Stimulated activated CD8-positive, alpha-beta memory T cell treated with anti-CD3 and anti-CD28 coated beads, Interleukin-15, amount 100 ng/mL, for 48 hours (primary cell): ENCODE measurements around the gene SYNRG.

ENCODE experiments used
- DNase-seq, 2 donors: peaks; one replicate each; pipeline ENCODE4 v3.0.0-alpha.2; 2020; ENCODE audit warnings: low read depth in 2 of 2

SYNRG gene

DNA sequence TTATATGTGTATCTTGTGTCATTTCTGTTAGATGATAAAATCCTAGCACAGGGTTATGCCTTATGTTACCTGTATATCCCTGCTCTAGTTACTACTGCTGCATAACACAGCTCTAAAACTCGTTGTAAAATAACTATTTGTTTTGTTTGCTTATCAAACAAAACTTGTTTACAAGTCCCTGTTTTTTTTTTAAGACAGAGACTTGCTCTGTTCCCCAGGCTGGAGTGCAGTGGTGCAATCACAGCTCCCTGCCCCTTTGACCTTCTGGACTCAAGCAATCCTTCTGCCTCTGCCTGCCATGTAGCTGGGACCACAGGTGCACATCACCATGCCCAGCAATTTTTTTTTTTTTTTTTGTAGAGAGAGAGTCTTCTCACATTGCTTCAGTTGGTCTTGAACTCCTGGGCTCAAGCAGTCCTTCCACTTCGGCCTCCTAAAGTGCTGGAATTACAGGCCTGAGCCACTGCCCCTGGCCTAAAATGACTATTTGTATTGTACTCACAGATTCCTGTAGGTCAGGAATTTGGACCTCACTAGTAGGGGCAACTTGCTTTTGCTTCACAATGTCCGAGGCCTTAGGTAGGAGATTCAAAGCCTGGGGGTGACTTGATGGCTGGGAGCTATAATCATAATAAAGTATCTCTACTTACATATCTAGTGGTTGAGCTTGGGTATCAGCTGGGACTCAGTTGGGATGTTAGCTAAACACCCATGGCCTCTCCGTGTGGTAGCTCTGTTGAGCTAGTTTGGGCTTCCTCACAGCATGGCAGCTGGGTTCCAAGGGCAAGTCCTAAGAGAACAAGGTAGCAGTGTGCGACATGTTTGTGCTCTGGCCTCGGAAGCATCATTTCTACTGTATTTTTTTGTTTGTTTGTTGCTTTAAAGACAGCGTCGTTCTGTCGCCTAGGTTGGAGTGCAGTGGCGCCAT lies 106.9 kb downstream of the SYNRG start:
- DNase-seq, result no peak

DNA sequence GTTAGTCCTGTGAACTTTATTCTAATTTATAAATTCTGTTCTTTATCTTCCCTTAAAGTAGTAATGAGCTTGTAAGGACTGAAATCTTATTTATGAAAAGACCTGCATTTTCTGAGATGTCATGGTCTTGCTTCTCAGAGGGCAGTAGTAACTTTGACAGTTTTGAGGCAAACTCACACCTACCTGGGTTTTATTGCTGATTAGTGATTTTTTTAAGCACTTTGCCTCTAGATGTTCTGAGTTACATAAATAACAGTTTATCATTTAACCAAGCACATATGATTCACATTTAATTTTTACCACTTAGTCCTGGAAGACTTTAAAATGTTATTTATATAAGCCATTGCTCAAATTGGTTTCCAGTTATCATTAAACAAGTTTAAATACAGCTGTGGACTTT lies 108.8 kb downstream of the SYNRG start:
- DNase-seq, result no peak

DNA sequence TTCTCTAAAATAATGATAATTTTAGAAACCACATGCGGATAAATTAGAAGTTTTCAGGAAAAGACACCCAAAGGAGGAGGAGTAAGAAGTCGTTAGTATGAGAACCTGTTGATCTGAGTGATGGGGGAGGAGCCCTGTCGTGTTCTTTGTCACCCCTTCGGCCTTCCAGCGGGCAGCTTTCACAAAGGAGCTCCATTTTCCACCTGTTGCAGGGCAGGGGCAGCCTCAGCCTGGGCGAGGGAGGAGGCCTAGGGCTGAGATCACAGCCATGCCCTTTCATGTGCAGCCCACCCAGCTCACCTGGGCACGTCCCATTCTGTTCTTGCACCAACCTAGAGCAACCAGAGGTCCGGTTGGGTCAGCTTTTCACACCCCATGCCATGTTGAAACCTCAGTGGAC lies 114.2 kb downstream of the SYNRG start:
- no peak for DNase-seq

DNA sequence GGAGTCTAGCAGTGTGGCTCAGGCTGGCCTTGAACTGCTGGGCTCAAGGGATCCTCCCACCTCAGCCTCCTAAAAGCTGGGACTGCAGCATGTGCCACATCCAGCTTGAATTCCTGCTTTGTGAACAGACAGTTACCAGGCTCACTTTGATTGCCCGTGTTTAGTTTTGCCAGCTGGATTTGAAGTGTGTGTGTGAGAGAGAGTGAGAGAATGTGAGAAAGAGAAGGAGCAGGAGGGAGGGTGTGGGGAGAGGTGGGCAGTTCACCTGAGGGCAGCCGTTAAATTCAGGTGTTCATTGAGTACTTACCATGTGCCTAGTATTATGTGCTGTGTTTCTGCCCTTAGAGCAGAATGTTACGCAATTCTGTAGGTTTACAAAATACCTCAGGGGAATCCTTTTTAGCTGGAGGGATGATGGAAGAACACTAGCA lies 114.8 kb downstream of the SYNRG start:
- DNase-seq, result no peak

DNA sequence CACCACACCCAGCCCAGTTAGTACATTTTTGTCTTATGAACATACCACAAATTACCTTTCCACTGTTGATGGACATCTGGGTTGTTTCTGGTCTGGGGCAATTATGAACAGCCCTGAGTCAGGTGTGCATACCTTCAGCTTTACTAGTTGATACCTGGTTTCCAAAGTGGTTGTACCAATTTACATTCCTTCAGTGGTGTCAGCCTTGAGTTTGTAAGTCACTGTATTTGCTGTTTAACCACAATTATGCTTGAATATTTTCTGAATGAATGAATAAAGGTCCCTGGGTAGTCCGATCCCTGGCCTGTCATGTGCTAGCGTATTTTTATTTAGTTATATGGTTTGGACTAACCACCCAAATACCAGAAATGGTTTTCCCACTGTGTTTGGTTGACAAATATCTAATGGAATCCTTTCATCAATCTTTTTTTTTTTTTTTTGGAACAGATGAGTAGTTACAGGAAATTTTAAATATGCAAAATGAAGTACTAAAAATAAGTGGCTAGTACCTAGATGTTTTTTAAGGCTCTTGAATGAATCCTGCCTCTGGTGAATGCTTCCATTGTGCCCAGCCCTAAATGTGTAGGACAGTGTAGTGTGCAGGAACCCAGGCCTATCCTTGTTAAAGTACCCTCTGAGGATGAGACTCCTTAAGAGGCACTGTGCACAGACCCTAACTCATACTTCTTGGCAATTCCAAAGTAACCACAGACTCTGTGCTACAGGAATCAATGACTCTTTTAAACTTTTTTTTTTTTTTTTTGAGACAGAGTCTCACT lies 115.8 kb downstream of the SYNRG start:
- DNase-seq, result no peak

DNA sequence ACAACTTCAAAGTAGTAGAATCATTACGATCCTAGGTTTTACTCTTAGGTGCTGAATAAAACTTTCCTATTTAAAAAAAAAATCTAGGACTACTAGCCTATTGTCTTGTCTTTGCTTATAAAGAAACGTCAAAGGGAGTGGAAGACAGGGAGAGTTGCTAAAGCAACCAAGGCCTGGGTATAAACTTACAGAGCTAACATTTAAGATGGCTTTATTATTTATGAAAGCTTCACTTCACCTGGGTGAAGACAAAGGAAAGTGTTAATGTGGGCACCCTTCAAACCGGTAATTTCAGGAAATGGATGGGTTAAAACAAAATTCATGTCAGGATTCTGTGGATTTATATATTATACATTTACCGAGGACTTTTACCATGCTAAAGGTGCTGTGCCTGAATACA lies 117.1 kb downstream of the SYNRG start:
- no peak for DNase-seq

DNA sequence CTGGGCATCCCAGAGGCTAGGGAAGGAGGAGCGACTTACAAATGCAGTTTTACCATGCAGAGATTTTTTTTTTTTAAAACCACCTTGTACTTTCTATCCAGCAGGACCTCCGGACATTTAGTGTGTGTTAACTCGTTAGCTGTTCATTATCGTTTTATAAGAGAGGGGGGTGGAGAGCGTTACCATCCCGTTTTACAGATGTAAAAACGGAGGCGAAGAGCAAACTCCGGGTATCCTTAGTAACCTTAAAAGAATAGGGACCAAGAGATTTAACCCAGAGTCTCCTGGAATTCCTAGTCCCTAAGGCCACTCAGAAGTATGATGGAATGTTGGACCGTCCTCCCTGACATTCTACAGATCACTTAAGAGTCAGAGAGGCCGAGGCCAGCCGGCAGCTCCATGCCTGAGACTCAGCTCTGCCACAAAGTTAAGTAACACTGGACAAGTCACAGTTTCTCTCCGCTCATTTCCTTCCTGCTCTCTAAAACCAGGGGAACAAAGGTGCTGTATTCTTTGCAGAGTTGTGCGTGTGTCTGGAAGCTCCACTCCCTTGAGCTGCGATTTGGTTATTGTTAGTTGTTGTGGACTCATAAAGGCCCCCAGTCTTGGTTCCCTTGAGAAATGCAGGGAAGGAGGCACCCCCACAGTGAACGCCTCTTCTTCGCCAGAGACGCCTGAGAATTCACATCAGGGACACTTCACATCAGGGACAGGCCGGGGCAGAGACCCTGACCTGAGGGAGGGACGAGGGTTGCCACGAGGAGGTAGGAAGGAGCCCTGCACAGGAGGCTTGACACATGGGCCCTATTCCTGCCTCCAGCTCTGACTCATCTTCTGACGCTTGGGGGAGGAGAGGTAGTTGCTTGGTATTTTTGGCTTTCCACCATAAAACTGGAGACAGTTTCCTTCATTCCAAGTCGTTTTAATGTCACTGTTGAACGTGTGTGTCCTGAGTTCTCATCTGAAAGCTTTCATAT lies 118.3 kb downstream of the SYNRG start:
- DNase-seq, result no peak

DNA sequence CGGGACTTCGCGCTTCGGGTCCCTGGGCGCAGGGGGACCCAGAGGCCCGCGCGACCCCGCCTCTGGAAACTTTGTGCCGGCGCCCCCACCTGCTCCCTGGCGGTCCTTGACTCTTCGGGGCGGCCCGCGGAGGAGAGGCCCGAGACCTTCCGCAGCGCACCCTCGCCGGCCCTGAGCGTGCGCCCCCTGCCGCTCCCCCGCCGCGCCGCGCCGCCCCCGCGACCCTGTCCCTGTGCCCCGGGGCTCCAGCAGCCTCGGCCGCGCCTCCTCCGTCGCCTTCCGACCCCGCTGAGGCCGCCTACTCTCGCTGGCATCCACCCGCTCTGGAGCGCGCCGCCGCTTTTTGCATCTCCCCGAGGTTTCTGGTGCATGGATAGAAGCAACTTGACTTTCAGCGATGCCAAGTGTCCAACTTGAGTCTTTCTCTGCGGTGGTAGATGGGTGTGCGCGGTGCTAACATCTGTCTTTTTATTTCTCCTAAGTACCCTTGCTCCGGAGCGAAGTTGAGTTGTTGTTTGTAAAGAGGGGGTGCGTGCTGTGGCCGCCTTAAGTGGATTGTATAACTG lies 119.1 kb downstream of the SYNRG start:
- peak; percentile 67 to 75 for DNase-seq

DNA sequence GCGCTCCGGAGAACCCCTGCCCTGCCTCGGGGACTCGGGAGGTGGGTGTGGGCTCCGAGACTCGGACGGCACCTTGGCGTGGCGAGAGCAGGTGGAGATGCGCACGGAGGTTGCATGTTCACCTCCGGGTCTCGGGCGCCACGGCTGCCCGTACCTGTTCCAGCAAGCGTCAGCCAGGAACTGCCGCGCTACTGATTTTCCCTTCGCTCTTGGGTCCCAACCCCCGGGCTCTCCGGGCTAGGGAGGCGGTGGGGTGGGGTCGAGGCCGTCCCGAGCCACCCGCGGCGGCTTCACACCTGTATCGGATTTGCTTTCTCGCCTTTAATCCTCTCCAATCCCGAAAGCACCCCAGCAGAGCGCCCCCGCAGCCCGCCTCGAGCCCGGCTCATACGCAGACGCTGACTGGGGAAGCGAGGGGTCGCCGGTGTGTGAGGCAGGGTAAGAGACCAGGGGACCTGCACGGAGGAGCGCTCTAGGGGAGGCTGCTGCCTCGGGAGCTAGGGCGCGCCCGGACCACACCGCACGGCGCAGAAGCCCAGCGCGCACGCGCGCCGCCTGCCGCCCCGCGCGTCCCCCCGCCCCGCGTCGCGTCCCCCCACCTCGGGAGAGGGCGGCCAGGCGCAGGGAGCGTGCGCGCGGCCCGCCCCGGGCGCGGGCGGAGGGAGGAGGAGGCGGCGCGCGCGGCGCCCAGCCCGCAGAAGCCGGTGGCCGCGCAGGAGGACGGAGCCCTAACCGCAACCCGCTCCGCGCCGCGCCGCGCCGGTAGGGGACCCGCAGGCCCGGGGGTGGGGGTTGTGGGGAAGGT lies 119.8 kb downstream of the SYNRG start, which contains the start of gene DUSP14:
Gene DUSP14 (plus strand): TSS at position 695 of the 805 bp plus-strand sequence. CDS start 22,382 bp downstream, outside the sequence.
- DNase-seq, result peak; percentile 74 to 80

DNA sequence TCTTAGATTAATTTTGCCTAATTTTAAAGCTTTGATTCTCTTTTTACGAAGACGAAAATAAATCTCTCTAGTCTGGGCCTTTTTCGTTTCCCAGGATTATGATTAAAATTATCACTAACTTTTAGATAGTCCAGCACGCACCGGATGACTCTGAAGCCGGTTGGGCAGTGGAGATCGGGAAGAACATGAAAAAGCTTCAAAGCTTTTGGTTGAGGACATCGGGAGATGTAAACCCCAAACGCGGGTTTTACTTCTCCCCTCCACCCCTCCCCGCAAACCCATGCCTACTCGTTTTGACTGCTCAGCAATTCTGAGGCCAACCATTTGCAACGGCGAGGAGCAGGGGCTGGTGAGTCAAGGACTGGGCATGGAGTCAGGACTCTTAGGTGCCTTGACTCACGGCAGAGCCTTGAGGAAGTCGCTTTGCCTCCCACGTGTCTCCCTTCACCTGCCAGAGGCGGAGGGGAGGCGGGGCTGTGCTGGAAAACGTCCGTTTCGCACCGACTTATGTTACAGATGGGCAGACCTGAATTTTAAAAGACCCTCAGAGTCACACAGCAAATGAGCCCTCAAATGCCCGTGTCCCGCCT lies 120.5 kb downstream of the SYNRG start:
- DNase-seq, result peak; percentile 20 to 63

DNA sequence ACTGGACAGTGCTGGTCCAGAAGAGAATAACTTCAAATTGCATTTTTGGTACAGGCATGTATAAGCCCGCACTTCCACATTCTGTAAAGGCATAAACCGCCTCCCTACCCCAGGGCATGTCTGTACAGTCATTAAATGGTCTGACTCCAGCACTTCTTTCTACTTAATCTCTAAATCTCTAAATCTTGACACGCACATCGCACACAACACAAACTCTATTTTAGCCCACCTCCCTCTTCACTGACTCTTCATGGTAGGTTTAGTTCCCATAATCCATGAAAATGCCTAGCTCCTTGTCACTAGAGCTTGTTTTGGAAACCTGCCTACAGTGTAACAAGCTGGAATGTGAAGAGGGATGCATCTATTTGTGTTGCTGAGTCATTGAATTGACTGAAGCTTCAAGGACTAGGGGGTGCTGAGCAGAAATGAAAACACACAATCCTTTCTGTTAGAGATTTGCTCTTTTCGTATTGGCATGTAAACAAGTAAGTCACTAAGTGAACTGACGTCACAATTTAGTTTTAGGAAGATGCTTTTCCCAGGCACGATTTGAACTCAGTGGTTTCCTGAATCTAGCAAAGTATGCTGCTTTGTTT lies 121.1 kb downstream of the SYNRG start:
- no peak for DNase-seq

DNA sequence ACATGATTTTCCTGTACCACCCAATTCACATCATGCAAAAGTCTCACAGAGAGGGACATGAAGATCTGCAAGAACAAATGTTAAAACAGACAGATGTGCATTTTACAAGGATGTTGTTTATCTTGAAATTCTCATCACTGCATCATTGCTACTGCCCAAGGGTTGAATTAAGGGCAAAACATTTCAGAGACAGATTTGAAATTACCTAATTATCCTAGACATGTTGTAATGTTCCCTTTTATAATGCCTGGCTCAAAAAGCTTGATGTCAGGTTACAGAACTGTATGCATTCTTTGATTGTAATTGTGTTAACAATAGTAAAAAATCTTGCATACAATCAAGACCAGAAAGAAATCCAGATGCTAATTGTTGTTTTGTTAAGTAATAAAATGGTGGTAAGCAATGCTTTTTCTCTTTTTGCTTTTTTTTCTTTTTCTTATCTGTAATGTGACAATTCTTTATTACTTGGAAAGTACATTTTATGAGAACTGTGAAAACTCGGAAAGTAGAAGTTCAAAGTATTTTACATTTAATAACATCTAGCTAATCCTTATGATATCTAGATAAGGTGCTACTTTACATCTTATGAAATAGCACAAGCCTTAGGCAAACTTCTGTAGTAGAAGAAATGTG lies 123.2 kb downstream of the SYNRG start:
- DNase-seq, result no peak

DNA sequence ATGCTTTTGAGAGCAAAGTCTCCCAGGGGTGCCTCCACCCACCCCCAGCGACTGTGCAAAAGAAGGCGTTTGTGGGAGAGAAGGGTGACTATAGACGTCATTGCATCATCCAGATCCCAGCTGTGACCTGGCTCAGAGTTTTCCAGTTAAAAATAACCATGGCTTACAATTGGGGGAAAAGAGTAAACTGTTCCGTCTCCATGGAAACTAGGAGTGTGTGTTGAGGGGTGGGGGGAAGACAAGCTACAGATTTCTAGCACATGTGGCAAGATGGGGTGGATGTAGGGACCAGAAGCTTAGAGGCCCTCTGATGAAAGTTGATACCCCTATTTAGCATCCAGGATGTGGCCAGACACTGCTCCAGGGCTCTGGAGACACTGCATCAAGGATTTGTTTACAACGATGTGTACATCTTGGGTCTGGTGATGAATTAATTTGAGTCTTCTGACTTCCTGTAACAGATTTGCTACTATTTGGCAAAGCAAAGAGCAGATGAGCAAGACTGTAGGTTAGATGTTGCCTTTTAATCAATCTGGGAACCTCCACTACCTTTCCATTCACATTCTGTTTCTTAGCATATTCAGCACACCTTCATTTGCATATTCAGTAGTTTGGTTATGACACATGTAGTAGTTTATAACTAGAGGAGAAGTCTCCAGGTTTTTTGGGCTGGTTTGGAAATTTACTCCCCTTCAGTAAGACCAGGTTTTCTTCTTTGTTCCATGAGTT lies 125.7 kb downstream of the SYNRG start:
- DNase-seq, result no peak

DNA sequence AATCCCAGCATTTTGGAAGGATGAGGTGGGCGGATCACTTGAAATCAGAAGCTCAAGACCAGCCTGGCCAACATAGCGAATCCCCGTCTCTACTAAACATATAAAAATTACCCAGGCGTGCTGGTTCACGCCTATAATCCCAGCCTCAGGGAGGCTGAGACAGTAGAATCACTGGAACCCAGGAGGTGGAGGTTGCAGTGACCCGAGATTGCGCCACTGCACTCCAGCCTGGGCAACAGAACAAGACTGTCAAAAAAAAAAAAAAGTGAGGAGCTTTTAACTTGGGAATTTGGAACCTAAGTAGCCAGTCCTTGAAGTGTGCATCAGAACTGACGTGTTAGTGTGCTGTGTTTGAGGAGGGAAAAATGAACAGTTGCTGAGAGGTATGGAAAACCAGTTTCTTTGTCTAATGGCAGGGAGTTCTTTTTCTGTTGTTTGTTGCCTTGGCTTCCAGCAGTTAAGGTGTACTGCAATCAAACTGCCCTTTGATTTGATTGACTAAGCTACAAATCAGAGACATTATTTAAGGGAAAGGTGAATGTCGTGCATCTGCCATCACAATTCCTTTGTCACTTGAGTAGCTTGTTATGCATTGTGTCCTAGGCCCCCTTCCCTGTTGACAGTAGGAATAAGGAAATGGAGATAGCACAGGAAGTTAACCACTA lies 128.1 kb downstream of the SYNRG start:
- no peak for DNase-seq

DNA sequence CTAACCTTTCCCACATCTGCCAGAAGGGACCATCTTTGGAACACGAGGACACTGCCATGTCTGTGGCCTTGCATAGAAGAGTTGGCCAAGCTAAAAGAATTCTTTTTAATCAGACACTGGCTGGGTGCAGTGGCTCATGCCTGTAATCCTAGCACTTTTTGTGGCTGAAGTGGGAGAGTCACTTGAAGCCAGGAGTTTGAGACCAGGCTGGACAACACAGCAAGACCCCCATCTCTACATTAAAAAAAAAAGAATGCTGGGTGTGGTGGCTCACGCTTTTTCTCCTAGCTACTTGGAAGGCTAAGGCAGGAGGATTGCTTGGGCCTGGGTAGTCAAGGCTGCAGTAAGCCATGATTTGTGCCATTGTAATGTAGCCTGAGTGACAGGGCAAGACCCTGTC lies 128.8 kb downstream of the SYNRG start:
- no peak for DNase-seq

DNA sequence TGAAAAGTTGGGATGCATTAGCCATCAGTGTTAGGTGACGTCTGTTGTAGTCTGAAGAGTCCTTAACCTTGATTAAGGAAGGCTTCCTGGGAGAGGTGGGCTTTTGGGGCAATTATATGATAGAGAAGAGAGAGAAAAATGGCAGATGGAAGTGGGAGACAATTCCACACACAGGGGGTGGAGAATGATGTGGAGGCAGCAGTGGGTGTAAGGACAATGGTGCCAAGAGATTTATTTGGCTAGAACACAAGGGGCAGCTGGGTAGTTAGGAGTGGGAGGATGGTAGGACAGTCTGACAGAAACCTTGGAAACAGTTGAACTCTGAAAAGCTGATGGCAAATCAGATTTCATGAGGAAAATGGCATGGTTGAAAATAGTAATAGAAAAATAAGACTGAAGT lies 130.2 kb downstream of the SYNRG start:
- DNase-seq, result no peak

DNA sequence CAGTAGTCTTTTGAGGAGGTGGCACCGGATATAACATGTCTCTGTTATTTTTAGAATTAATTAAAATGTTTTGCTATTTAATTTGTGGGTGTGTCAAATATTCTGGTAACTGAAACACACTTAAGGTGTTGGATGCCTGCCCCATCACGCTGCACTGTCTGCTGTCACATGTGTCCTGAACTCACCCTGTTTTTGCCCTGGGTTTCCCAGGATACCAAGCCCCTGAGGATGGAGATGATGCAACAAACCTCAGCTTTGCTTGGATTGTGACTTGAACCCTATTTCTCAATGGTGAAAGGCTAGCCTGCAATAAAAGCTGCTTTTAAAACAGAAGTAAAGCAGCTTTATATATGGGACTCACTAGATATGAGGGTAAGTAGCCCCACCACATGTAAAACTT lies 131.0 kb downstream of the SYNRG start:
- no peak for DNase-seq
